ENCODE measurements around the gene SLC9C1. TPM values are rescaled to one million over a fixed set of nuclear protein-coding genes. Genes with fewer than 3 reads are reported as not detected.

SLC9C1 gene
- total and polyA plus RNA-seq, 2 of the 13 experiments (the other 11 are each of a cell fraction or from before 2014, with no cell fraction given): not detected

- H3K27ac ChIP-seq (ENCODE audit: extremely low read length, insufficient read depth, low read length): no peak overlapping the region
These were observed 150.8 kb downstream of the SLC9C1 start for GRCh38 chr3:112143251-112143650.

More at GRCh38 chr3:112143251-112143650, 150.8 kb downstream of the SLC9C1 start:
- no peak for FAIRE-seq
- H3K36me3 ChIP-seq (replicated peaks in 1 of 2; ENCODE audit: control insufficient read depth in 1 of 2, insufficient read depth in 2 of 2, low read length in 2 of 2): no peaks in the 10 kb centered on the region
- H3K9me3 ChIP-seq (ENCODE audit: low read length): peaks cover 10% of the 10 kb centered on the region
- POLR2A ChIA-PET: no interaction called here
- H3K9ac ChIP-seq (ENCODE audit: insufficient read depth, low read depth, low read length): no peak overlapping the region
- CTCF ChIA-PET (ENCODE audit: low intra/inter-chr PET ratio, low total read pairs): no interaction called here
- no peaks in the 10 kb centered on the region for H4K20me1 ChIP-seq (ENCODE audit: insufficient read depth, low read length)
- H2AFZ ChIP-seq (ENCODE audit: low read length): no peak overlapping the region
- in situ Hi-C loops (cut with HindIII; ENCODE audit: extremely low pct_ligation_motif_present, low pct_unique_long_range_greater_than_20kb) (no loop called here), intact Hi-C loops (cut with micrococcal nuclease; ENCODE audit: unreplicated experiment) (no loop called here)
- WGBS (ENCODE audit: low lambda C conversion rate): 0% methylated on average over 1 of the region's 1 CpG
- BruUV-seq (replicated peaks): no TSS peak
- TF ChIP-seq ZNF24 (IDR thresholded peaks at IDR 0.05): no peak
- TF ChIP-seq, protein P1, sequence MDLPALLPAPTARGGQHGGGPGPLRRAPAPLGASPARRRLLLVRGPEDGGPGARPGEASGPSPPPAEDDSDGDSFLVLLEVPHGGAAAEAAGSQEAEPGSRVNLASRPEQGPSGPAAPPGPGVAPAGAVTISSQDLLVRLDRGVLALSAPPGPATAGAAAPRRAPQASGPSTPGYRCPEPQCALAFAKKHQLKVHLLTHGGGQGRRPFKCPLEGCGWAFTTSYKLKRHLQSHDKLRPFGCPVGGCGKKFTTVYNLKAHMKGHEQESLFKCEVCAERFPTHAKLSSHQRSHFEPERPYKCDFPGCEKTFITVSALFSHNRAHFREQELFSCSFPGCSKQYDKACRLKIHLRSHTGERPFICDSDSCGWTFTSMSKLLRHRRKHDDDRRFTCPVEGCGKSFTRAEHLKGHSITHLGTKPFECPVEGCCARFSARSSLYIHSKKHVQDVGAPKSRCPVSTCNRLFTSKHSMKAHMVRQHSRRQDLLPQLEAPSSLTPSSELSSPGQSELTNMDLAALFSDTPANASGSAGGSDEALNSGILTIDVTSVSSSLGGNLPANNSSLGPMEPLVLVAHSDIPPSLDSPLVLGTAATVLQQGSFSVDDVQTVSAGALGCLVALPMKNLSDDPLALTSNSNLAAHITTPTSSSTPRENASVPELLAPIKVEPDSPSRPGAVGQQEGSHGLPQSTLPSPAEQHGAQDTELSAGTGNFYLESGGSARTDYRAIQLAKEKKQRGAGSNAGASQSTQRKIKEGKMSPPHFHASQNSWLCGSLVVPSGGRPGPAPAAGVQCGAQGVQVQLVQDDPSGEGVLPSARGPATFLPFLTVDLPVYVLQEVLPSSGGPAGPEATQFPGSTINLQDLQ (CRISPR knock-in tag; IDR thresholded peaks at IDR 0.05): no peak
- TF ChIP-seq MTA1 (CRISPR knock-in tag; IDR thresholded peaks at IDR 0.05; ENCODE audit: borderline replicate concordance): no peak
- no peak for TF ChIP-seq HDAC1 (CRISPR knock-in tag; IDR thresholded peaks at IDR 0.05)
- no peak for TF ChIP-seq HOXA5 (CRISPR knock-in tag; IDR thresholded peaks at IDR 0.05)
- no peak for TF ChIP-seq ZNF224 (CRISPR knock-in tag; IDR thresholded peaks at IDR 0.05)
- TF ChIP-seq, protein P2, sequence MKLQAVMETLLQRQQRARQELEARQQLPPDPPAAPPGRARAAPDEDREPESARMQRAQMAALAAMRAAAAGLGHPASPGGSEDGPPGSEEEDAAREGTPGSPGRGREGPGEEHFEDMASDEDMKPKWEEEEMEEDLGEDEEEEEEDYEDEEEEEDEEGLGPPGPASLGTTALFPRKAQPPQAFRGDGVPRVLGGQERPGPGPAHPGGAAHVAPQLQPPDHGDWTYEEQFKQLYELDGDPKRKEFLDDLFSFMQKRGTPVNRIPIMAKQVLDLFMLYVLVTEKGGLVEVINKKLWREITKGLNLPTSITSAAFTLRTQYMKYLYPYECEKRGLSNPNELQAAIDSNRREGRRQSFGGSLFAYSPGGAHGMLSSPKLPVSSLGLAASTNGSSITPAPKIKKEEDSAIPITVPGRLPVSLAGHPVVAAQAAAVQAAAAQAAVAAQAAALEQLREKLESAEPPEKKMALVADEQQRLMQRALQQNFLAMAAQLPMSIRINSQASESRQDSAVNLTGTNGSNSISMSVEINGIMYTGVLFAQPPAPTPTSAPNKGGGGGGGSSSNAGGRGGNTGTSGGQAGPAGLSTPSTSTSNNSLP (IDR thresholded peaks at IDR 0.05; ENCODE audit: low read depth, low read length): no peak
- no peak for TF ChIP-seq ZBTB33 (CRISPR knock-in tag; IDR thresholded peaks at IDR 0.05)
- no peak for TF ChIP-seq ZNF597 (CRISPR knock-in tag; IDR thresholded peaks at IDR 0.05)
- no peaks in the 10 kb centered on the region for H3K4me1 ChIP-seq (ENCODE audit: insufficient read depth, low read length)
- H3K79me2 ChIP-seq (ENCODE audit: insufficient read depth, low read length): no peaks in the 10 kb centered on the region
- H3K27me3 ChIP-seq (ENCODE audit: control insufficient read depth in 1 of 2, insufficient read depth in 2 of 2, low read length in 2 of 2): no peaks in the 10 kb centered on the region
- ATAC-seq: no peak
- no peak overlapping the region for H3K4me3 ChIP-seq (replicated peaks in 1 of 3; ENCODE audit: insufficient read depth in 1 of 3, low read depth in 2 of 3, low read length in 3 of 3)
- H3K4me2 ChIP-seq (ENCODE audit: low read depth, low read length): no peak overlapping the region
- DNase-seq (ENCODE audit: low spot score): no peak
